SK-N-MC (cell line): ENCODE data around the gene DCBLD1.

Experiments used
- EZH2 ChIP-seq: fragments of 200-600 bp; sonication (generic); IDR thresholded peaks from one replicate; pipeline ENCODE4 v1.6.1; 2017; ENCODE audit warnings: antibody characterized with exemption
- FOXP2 ChIP-seq: optimal IDR thresholded peaks from 2 replicates; pipeline ENCODE3; 2011; ENCODE audit warnings: mild to moderate bottlenecking, moderate library complexity; ENCODE audit not compliant: insufficient read depth; ENCODE audit errors: extremely low read length, control extremely low read depth
- POLR2AphosphoS5 ChIP-seq: IDR thresholded peaks from 2 replicates; pipeline ENCODE4 v1.6.1; 2012; ENCODE audit warnings: mild to moderate bottlenecking, low read depth, low read length, borderline replicate concordance

- TF ChIP-seq EZH2 (no peak), POLR2AphosphoS5 (no peak), FOXP2 (no peak)
Measured at GRCh38 chr6:117513778-117514365, 31.4 kb downstream of the DCBLD1 start.
